Vagina (tissue), 2 donors: ENCODE data around the gene NXF1. TPM values are rescaled to one million over a fixed set of nuclear protein-coding genes. Genes with fewer than 3 reads are reported as not detected.

ENCODE experiments used
- DNase-seq, 2 donors: peaks; one replicate each; pipeline ENCODE4 v3.0.0-alpha.2; 2017; ENCODE audit errors: extremely low spot score in 2 of 2
- H3K27ac ChIP-seq: fragments of 200-600 bp; sonication (generic); one replicate; pipeline ENCODE4 v1.5.1; 2019
- H3K27me3 ChIP-seq: fragments of 200-600 bp; sonication (generic); one replicate; pipeline ENCODE4 v1.5.1; 2019
- H3K36me3 ChIP-seq, 2 donors: fragments of 200-600 bp; sonication (generic); one replicate each; pipeline ENCODE4 v1.5.1; 2017 to 2019
- H3K4me1 ChIP-seq: fragments of 200-600 bp; sonication (generic); one replicate; pipeline ENCODE4 v1.5.1; 2019
- H3K4me3 ChIP-seq, 2 donors: fragments of 200-600 bp; sonication (generic); 1 replicate in 1 of 2; 2 replicates in 1 of 2; pipeline ENCODE4 v1.5.1; 2016 to 2019
- H3K9me3 ChIP-seq: fragments of 200-600 bp; sonication (generic); one replicate; pipeline ENCODE4 v1.5.1; 2019
- POLR2A ChIP-seq, 2 donors: fragments of 450-650 bp; IDR thresholded peaks; one replicate each; pipeline ENCODE4 v1.6.1; 2017; ENCODE audit warnings: antibody characterized with exemption in 2 of 2, mild to moderate bottlenecking in 2 of 2, moderate library complexity in 2 of 2
- POLR2AphosphoS5 ChIP-seq, 2 donors: sonication (generic); formaldehyde crosslinking; IDR thresholded peaks; one replicate each; pipeline ENCODE4 v1.9.0; 2017; ENCODE audit warnings: antibody characterized with exemption in 2 of 2, mild to moderate bottlenecking in 2 of 2, low read depth in 1 of 2; ENCODE audit not compliant: insufficient read depth in 1 of 2
- intact Hi-C: fragments of 100-400 bp; cut with DNase I; formaldehyde crosslinking; loops from one replicate; pipeline ENCODE4 v1.15.1; 2023
- total RNA-seq: library from RNA; depleted of rRNA; stranded (reverse); fragments of >200 nt; gene quantifications from one replicate; pipeline ENCODE4 v1.2.3, GENCODE V29; 2016
- TF ChIP-seq, protein P1 (sequence below), 3 experiments: fragments of 450-650 bp in 2 of 3; fragments of 200-600 bp in 1 of 3; sonication (generic) in 1 of 3; IDR thresholded peaks; one replicate each; pipeline ENCODE4 v1.5.1; 2017 to 2019; ENCODE audit warnings: antibody characterized with exemption in 3 of 3, mild to moderate bottlenecking in 2 of 3, moderate library complexity in 2 of 3

The NXF1 gene
- total RNA-seq, 1 donor from 2014 or later, result 64.1 TPM

DNA sequence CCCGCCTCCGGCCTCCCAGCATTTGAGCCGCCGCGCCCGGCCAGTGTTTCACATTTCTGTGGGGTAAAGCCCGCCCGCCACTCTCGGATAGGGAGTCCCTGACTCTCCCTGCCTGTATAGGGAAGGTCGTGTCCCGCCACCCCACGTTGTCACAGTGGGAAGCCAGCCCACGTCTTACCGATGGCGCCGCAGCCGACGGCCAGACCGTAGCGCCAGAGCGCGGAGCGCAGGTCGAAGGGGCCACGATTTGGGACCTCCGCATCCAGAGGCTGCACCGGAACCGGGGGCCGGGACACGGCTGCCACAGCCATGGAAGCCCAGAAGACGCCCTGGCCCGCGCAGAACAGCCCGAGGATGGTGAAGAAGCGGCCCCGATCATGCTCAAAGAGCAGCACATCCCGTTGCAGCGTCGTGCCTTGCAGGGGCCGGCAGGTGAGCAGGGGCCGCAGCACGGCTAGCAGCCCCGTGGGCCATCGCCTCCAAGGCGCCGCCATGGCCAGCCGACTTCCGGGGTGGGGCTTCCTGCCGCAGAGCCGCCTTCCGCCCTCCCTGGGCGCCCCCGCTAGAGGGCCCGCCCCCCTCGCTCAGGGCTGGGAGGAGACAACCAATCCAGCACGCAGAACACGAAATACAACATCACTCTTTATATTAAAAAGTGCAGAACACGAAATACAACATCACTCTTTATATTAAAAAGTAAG is 13.6 kb downstream of the NXF1 start, which contains the start of gene TMEM223:
TSS of gene TMEM223 (minus strand) at position 506 of the 701 bp plus-strand sequence. CDS start at position 494, 12 bp downstream.
- H3K9me3 ChIP-seq, result no peaks in the 10 kb centered on the region
- H3K27ac ChIP-seq, result peak within 1 kb of the TSS; percentile 81
- H3K4me3 ChIP-seq, result peak within 1 kb of the TSS; percentile 54 to 89
- intact Hi-C loops, result no loop called here
- H3K36me3 ChIP-seq, result peaks cover 0 to 44% of the 10 kb centered on the region in 2 donors
- TF ChIP-seq POLR2A (IDR thresholded peaks at IDR 0.05) (peak in 1 of 2 donors; percentile 33), POLR2AphosphoS5 (IDR thresholded peaks at IDR 0.05; ENCODE audit: insufficient read depth in 1 of 2, low read depth in 1 of 2) (peak; percentile 86 to 91)
- TF ChIP-seq, protein P1, sequence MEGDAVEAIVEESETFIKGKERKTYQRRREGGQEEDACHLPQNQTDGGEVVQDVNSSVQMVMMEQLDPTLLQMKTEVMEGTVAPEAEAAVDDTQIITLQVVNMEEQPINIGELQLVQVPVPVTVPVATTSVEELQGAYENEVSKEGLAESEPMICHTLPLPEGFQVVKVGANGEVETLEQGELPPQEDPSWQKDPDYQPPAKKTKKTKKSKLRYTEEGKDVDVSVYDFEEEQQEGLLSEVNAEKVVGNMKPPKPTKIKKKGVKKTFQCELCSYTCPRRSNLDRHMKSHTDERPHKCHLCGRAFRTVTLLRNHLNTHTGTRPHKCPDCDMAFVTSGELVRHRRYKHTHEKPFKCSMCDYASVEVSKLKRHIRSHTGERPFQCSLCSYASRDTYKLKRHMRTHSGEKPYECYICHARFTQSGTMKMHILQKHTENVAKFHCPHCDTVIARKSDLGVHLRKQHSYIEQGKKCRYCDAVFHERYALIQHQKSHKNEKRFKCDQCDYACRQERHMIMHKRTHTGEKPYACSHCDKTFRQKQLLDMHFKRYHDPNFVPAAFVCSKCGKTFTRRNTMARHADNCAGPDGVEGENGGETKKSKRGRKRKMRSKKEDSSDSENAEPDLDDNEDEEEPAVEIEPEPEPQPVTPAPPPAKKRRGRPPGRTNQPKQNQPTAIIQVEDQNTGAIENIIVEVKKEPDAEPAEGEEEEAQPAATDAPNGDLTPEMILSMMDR (IDR thresholded peaks at IDR 0.05), result no peak
- H3K4me1 ChIP-seq, result peaks cover 47% of the 10 kb centered on the region
- H3K27me3 ChIP-seq, result no peaks in the 10 kb centered on the region
- no peak for DNase-seq

DNA sequence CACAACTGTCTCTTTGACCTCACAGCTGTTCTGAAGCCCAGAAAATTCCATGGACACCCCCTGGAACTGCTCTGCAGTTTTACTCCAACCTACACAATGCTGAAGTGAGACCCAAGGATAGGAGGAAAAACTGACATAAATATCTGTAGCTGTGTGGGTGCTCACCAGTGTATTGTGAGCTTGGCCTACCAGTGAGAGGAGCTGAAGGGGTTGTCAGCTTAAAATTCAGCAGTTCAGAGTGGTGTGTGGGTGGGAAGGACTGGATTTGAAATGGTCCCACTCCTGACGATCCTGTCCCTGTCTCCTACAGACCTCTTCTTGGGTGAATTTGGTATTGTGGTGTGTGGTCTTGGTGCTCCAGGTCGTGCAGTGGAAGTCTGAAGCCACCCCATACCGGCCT is 15.7 kb downstream of the NXF1 start:
- no peak for DNase-seq
- H3K9me3 ChIP-seq, result no peaks in the 10 kb centered on the region
- no peak overlapping the region for H3K27ac ChIP-seq
- intact Hi-C loops, result loop anchor here (5.0 to 10.0 kb wide), 2 partner anchors 45 to 73 kb away; partner anchors contain the start of genes STX5, TEX54 and WDR74
- H3K27me3 ChIP-seq, result no peaks in the 10 kb centered on the region
- H3K4me3 ChIP-seq, result no peak overlapping the region
- H3K36me3 ChIP-seq, result peaks cover 0 to 23% of the 10 kb centered on the region in 2 donors
- TF ChIP-seq, protein P1 (IDR thresholded peaks at IDR 0.05), result no peak
- TF ChIP-seq POLR2A (IDR thresholded peaks at IDR 0.05) (no peak), POLR2AphosphoS5 (IDR thresholded peaks at IDR 0.05; ENCODE audit: insufficient read depth in 1 of 2, low read depth in 1 of 2) (no peak)
- peaks cover 57% of the 10 kb centered on the region for H3K4me1 ChIP-seq

DNA sequence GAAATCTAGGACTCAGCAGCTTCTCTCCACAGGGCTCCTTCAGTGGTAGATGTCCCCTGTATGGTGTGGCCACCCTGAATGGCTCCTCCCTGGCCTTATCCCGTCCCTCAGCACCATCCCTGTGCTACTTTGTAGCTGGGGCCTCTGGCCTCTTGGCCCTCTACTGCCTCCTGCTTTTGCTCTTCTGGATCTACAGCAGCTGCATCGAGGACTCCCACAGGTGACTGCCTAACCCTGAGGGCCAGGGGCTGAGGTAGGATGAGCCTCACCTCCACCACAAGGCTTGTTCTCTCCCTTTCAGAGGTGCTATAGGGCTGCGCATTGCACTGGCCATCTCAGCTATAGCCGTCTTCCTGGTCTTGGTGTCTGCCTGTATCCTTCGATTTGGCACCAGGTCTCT is 16.2 kb downstream of the NXF1 start:
- intact Hi-C loops, result loop anchor here (5.0 to 10.0 kb wide), 2 partner anchors 46 to 73 kb away; partner anchors contain the start of genes STX5, TEX54 and WDR74
- TF ChIP-seq POLR2A (IDR thresholded peaks at IDR 0.05) (no peak), POLR2AphosphoS5 (IDR thresholded peaks at IDR 0.05; ENCODE audit: insufficient read depth in 1 of 2, low read depth in 1 of 2) (no peak)
- TF ChIP-seq, protein P1 (IDR thresholded peaks at IDR 0.05), result no peak
- H3K27me3 ChIP-seq, result no peaks in the 10 kb centered on the region
- H3K4me1 ChIP-seq, result peaks cover 57% of the 10 kb centered on the region
- peaks cover 0 to 18% of the 10 kb centered on the region in 2 donors for H3K36me3 ChIP-seq
- no peaks in the 10 kb centered on the region for H3K9me3 ChIP-seq
- no peak overlapping the region for H3K27ac ChIP-seq
- no peak for DNase-seq
- H3K4me3 ChIP-seq, result no peak overlapping the region

DNA sequence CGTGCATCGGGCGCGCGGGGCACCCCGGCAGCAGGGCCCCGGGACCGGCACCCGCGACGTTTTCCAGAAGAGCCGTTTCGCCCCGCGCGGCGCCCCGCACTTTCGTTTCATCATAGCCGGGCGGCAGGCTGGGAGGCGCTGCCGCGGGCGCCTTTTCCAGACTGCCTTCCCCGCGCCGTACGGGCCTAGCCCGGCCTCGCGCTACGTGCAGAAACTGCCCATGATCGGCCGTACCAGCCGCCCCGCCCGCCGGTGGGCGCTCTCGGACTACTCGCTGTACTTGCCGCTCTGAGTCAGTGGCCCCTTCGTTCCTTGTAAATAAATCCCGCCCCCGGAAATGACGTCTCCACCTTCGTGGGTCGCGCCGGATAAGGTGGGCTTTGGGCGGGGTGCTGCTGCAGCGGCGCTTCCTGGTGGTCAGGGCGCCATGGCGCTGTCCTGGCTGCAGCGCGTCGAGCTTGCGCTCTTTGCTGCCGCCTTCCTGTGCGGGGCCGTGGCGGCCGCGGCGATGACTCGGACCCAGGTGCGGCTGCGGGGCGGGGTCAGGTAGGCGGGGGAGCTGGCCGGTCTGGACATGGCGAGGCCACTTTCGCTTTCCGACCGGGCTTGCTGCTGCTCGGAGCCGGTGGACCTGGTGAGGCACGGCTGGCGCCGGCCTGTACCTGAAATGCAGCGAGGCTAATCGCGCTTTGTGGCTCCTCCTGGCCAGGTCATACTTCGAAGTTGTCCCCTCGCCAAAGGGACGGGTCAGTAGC is 18.1 kb downstream of the NXF1 start, which contains the start of gene TMEM179B:
TSS of gene TMEM179B (plus strand) at position 398 of the 755 bp plus-strand sequence. CDS start at position 428, 30 bp downstream.
- TF ChIP-seq POLR2AphosphoS5 (IDR thresholded peaks at IDR 0.05; ENCODE audit: insufficient read depth in 1 of 2, low read depth in 1 of 2), result peak; percentile 94 to 99
- TF ChIP-seq, protein P1 (IDR thresholded peaks at IDR 0.05), result peak; percentile 13 to 44 (median 44)
- peak in 1 of 2 donors; percentile 63 for TF ChIP-seq POLR2A (IDR thresholded peaks at IDR 0.05)
- H3K36me3 ChIP-seq, result peaks cover 0 to 3% of the 10 kb centered on the region in 2 donors
- peak within 1 kb of the TSS; percentile 87 to 95 for H3K4me3 ChIP-seq
- no peaks in the 10 kb centered on the region for H3K27me3 ChIP-seq
- peak in 1 of 2 donors; percentile 96 for DNase-seq
- peaks cover 51% of the 10 kb centered on the region for H3K4me1 ChIP-seq
- H3K9me3 ChIP-seq, result no peaks in the 10 kb centered on the region
- H3K27ac ChIP-seq, result peak within 1 kb of the TSS; percentile 99
- intact Hi-C loops, result loop anchor here (5.0 to 10.0 kb wide), 2 partner anchors 48 to 75 kb away; partner anchors contain the start of genes STX5, TEX54 and WDR74
